GM19467 (cell line): ENCODE data around the gene SRSF5.
"Not testable (repeated sequence)": the region's sequence is repeated elsewhere in the genome, so short reads cannot be mapped to it uniquely, and the experiment has no call there.

Source experiments
- ATAC-seq: cut with Tn5 transposase; IDR thresholded peaks from one replicate; pipeline ENCODE4 v1.9.1; 2021; ENCODE audit warnings: mild to moderate bottlenecking, moderate library complexity; ENCODE audit not compliant: unreplicated experiment

Gene SRSF5

GRCh38 chr14:69766984-69767368 lies at the start of gene SRSF5:
TSS of gene SRSF5 (plus strand) at chr14:69767142. CDS start at chr14:69768157, 1,015 bp downstream.
- peak; percentile 78 for ATAC-seq

DNA sequence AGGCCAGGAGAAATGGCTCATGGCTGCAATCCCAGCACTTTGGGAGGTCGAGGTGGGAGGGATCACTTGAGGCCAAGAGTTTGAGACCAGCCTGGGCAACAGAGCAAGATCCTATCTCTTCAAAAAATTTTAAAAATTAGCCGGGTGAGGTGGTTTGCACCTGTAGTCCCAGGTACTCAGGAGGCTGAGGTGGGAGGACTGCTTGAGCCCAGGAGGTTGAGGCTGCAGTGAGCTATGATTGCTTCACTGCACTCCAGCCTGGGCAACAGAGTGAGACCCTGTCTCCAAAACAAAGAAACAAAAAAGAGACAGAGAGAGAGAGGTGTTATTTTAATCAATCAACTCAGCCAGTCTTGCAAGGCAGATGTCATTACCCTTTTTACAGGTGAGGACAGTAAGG lies 48.3 kb upstream of the SRSF5 start:
- ATAC-seq, result not testable (repeated sequence)

- ATAC-seq, result no peak
These were observed 47.4 kb upstream of the SRSF5 start for GRCh38 chr14:69719501-69719951.

DNA sequence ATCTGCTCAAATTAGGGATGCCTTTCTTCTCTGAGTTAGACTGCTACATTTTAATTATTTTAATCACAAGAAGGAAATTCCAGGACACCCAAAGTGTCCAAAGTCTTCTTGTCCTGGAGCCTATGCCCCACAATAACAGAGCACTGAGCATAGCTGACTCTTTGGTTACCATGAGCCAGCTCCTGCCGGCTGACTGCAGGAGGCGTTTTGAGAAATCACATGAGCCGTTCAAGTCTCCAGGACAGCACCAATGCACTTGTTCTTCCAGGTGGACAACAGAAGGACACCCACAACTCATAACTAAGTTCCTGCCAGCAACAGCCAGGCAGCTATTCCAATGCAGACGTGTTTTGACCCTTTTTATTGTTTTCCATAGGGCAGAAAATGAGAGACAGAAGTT lies 46.0 kb upstream of the SRSF5 start:
- no peak for ATAC-seq

- peak; percentile 69 for ATAC-seq
These were observed 40.0 kb upstream of the SRSF5 start for GRCh38 chr14:69726761-69727511.

DNA sequence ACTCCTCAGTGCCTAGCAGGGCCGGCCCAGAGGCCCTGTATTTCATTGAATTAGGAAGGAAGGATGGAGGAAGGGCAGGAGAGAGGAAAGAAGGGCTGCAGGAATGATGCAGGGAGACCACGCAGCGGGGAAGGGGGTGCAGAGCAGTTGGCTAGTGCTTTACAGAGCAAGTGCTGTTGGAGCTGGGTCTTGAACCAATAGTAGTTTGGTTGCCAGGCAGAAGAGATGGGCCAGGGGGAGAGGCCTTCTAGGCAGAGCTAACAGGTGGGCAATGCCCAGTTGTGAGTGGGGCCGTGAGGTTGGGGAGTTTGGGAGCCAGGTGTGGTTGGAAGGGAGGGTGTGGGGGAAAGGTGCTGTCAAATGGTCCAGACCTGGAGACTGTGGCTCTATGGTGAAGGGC lies 39.1 kb upstream of the SRSF5 start:
- ATAC-seq, result no peak

GRCh38 chr14:69731919-69732598 lies 34.9 kb upstream of the SRSF5 start:
- not testable (repeated sequence) for ATAC-seq

DNA sequence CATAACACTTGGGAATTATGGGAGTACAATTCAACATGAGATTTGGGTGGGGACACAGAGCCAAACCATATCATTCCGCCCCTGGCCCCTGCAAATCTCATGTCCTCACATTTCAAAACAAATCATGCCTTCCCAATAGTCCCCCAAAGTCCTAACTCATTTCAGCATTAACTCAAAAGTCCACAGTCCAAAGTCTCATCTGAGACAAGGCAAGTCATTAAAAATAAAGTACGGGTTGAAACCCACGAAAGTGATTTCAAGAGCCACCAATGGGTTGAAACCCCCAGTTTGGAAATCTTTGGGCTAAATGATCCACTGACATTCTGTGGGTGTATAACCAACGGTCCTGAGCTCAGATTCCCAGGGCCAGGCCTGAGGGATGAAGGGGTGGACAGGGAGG lies 30.5 kb upstream of the SRSF5 start:
- not testable (repeated sequence) for ATAC-seq

- ATAC-seq, result no peak
These were observed 25.9 kb upstream of the SRSF5 start for GRCh38 chr14:69741055-69741454.

GRCh38 chr14:69749956-69750355 lies 17.0 kb upstream of the SRSF5 start:
- no peak for ATAC-seq

DNA sequence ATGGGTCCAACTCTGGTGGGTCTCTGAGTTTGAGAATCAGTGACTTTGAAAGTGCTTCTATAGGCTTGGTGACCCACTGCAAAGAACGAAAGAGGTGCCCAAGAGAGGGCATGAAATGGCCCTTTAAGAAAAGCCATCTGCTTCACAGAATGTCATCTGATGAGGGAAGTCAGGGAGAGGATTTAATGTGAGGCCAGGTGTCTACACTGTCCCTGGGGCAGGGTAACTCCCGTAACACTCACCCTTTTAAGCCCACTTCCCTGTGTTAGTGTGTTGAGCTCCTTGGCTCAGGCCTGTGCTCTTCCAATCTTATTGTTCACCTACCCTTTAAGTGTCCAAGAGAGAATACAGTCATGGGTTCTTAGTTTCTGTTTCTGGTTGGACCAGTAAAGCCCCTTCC lies 16.4 kb upstream of the SRSF5 start:
- no peak for ATAC-seq

DNA sequence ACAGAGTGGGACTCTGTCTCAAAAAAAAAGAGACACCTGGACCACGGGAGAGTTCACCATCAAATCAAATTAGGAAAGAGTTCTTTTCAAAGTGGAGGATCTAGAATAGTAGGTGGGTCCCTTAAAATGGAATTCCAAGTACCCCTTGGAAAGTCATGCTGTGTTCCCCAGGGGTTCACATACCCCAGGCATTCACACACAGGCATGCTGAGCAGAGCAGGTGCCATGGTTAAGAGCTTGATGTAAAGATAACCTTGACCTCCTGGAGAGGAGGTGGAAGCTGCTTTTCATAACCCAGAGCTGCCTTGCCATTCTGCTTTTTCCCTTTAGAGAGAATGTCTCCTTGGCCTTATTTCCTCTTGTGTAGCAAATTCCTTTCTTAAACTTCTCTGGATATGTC lies 14.2 kb upstream of the SRSF5 start:
- no peak for ATAC-seq

GRCh38 chr14:69753860-69754259 lies 13.1 kb upstream of the SRSF5 start:
- ATAC-seq, result no peak

GRCh38 chr14:69754487-69754886 lies 12.5 kb upstream of the SRSF5 start:
- no peak for ATAC-seq

- ATAC-seq, result no peak
These were observed 11.6 kb upstream of the SRSF5 start for GRCh38 chr14:69755296-69755695.

DNA sequence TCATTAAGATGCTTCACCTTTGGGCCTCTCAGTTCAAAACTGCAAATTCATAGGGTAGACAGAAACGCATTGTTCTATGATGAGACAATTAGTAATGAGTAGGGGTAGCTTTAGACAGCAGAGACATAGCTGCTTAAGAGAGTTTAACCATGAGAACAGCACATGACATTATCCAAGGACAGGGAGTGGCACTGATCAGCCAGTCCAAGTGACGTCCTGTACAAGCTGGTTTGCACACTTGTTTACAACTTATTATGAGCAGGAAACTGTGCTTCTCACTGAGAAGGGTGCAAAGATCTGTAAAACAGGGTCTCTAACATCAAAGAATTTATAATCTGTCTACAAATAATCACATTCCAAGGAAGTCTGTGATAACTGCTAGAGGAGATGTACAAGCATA lies 11.2 kb upstream of the SRSF5 start:
- ATAC-seq, result no peak

DNA sequence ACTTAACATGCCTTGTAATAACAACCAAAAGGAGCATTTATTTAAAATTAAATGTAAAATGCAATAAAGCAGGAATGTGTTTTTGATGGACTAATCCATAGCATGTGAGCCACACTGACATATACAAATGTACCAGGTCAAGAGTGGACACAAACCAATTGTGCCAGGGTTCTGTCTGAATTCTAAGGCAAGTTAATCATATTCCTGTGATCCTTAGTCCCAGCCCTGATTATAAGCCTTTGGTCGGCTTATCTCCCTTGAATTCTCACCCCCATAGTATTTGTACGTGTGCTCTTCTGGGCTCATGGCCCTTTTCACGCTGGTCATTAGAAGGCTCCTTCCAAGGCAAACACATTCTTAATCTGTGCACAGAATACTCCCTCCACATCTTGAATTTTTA lies 10.6 kb upstream of the SRSF5 start:
- no peak for ATAC-seq

GRCh38 chr14:69760810-69761209 lies 6.1 kb upstream of the SRSF5 start:
- ATAC-seq, result no peak

- no peak for ATAC-seq
These were observed 3.0 kb upstream of the SRSF5 start for GRCh38 chr14:69763761-69764510.

- peak; percentile 72 for ATAC-seq
These were observed 542 bp downstream of the SRSF5 start for GRCh38 chr14:69767369-69767999.

DNA sequence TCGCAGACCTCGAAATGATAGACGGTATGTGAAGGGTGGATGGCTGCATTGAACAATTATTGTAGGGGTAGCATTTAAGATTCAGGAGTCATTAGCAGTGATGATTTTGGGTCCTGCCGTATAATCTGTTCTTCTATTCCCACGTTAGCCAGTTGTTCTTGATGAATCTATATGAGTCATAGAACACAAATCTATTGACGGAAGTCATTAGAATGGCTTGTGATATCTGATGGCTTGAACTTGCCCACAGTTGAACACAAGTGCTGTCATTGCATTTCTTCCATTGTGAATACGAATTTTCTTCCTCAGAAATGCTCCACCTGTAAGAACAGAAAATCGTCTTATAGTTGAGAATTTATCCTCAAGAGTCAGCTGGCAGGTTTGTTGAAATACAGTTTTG lies 1.9 kb downstream of the SRSF5 start:
- ATAC-seq, result no peak
